Activated CD4-positive, alpha-beta memory T cell treated with anti-CD3 and anti-CD28 coated beads, Interleukin-2, amount 10 ng/mL, durations not matched to agents 7 days and 5 days (primary cell): ENCODE data around the gene EFHD2. TPM values are rescaled to one million over a fixed set of nuclear protein-coding genes. Genes with fewer than 3 reads are reported as not detected.
A peak's percentile ranks its signal among the peaks of the same experiment; 100 is the strongest.
"Not testable (repeated sequence)": the region's sequence is repeated elsewhere in the genome, so short reads cannot be mapped to it uniquely, and the experiment has no call there.

Experiments
- CTCF ChIA-PET: fragments of 350-600 bp; sonication (Branson Sonifier 250); formaldehyde crosslinking; loops from one replicate; lab custom pipeline; 2021; ENCODE audit warnings: antibody characterized with exemption, inconsistent platforms; lab: Charles Lee
- POLR2A ChIA-PET: fragments of 350-600 bp; sonication (Branson Sonifier 250); formaldehyde crosslinking; loops from one replicate; lab custom pipeline; 2021; ENCODE audit warnings: antibody characterized with exemption; lab: Charles Lee
- DNase-seq: peaks from one replicate; pipeline ENCODE4 v3.0.0-alpha.2; 2020
- H3K27ac Mint-ChIP-seq: one replicate; pipeline ENCODE4 v1.8.0; 2021; ENCODE audit warnings: mild to moderate bottlenecking, mixed read lengths
- H3K27me3 Mint-ChIP-seq: one replicate; pipeline ENCODE4 v1.8.0; 2021; ENCODE audit warnings: mixed read lengths
- H3K36me3 Mint-ChIP-seq: one replicate; pipeline ENCODE4 v1.8.0; 2021; ENCODE audit warnings: low read depth, mixed read lengths
- H3K4me1 Mint-ChIP-seq: one replicate; pipeline ENCODE4 v1.8.0; 2021; ENCODE audit warnings: mixed read lengths
- H3K4me3 Mint-ChIP-seq: one replicate; pipeline ENCODE4 v1.8.0; 2021; ENCODE audit warnings: mild to moderate bottlenecking, mixed read lengths
- H3K9me3 Mint-ChIP-seq: one replicate; pipeline ENCODE4 v1.8.0; 2021; ENCODE audit warnings: mixed read lengths
- total RNA-seq, 2 experiments: library from RNA; stranded (reverse); gene quantifications; one replicate each; pipeline ENCODE4 v1.2.3, GENCODE V29; 2021

Gene EFHD2
- total RNA-seq, 2 experiments from 2014 or later: 97.7 to 99.7 TPM

- Mint-ChIP-seq H3K9me3 (no peaks in the 10 kb centered on the region), H3K27ac (no peak overlapping the region), H3K27me3 (no peaks in the 10 kb centered on the region), H3K36me3 (peaks cover 36% of the 10 kb centered on the region), H3K4me3 (no peak overlapping the region), H3K4me1 (peaks cover 54% of the 10 kb centered on the region)
- DNase-seq: no peak
- ChIA-PET CTCF (interaction anchor here (0.9 to 2.6 kb wide), 4 partner anchors 10 to 98 kb away, joined by 3 to 9 read pairs (median 4); no protein-coding TSS in a partner anchor), POLR2A (interaction anchor here (1.0 to 2.5 kb wide), 2 partner anchors 11 kb away, joined by 3 to 7 read pairs; no protein-coding TSS in a partner anchor)
Observed at GRCh38 chr1:15420853-15421465, 11.3 kb downstream of the EFHD2 start.

GRCh38 chr1:15422871-15423270 is 13.2 kb downstream of the EFHD2 start:
- peaks cover 43% of the 10 kb centered on the region for H3K4me1 Mint-ChIP-seq
- CTCF ChIA-PET: no interaction called here
- H3K4me3 Mint-ChIP-seq: no peak overlapping the region
- H3K27me3 Mint-ChIP-seq: no peaks in the 10 kb centered on the region
- H3K9me3 Mint-ChIP-seq: no peaks in the 10 kb centered on the region
- peaks cover 40% of the 10 kb centered on the region for H3K36me3 Mint-ChIP-seq
- H3K27ac Mint-ChIP-seq: no peak overlapping the region
- POLR2A ChIA-PET: interaction anchor here (1.8 kb wide), 1 partner anchor 12 kb away, joined by 6 read pairs; no protein-coding TSS in a partner anchor
- no peak for DNase-seq

DNA sequence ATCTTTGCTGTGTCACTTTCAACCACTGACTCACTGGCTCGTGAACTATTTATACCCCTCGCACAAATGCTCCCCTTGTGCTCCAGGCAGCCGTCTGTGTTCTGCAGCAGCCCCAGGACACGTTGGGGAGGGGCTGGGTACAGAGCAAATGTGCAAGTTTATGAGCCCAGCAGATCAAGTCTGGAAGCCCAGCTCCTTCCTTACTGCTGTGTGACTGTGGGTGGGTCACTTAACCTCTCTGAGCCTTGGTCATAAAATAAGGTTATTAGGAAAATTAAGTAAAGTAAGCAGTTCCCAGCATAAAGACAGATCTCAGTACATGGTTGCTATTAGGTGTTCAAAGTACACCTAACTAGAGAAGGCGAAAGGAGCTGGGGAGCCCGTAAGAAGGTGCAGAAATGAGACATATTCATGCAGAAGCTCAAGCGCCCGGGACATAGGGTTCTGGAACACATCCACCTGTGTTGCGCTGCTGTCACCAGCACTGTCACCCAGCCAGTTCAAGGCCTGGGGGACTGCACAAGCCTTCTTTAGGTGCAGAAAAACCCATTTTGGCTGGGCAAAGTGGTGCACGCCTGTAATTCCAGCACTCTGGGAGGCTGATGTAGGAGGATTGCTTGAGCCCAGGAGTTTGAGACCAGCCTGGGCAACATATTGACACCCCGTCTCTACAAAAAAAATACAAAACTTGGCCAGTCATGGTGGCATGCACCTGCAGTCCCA is 13.8 kb downstream of the EFHD2 start:
- POLR2A ChIA-PET: interaction anchor here (1.8 to 1.9 kb wide), 2 partner anchors 12 to 13 kb away, joined by 5 to 6 read pairs; no protein-coding TSS in a partner anchor
- CTCF ChIA-PET: interaction anchor here (1.0 kb wide), 1 partner anchor 100 kb away, joined by 4 read pairs; no protein-coding TSS in a partner anchor

GRCh38 chr1:15424146-15424667 is 14.5 kb downstream of the EFHD2 start:
- no peaks in the 10 kb centered on the region for H3K9me3 Mint-ChIP-seq
- peaks cover 43% of the 10 kb centered on the region for H3K36me3 Mint-ChIP-seq
- no peaks in the 10 kb centered on the region for H3K27me3 Mint-ChIP-seq
- CTCF ChIA-PET: interaction anchor here (1.0 kb wide), 1 partner anchor 101 kb away, joined by 4 read pairs; no protein-coding TSS in a partner anchor
- H3K4me3 Mint-ChIP-seq: no peak overlapping the region
- H3K4me1 Mint-ChIP-seq: peaks cover 35% of the 10 kb centered on the region
- POLR2A ChIA-PET: interaction anchor here (1.9 kb wide), 1 partner anchor 12 kb away, joined by 5 read pairs; no protein-coding TSS in a partner anchor
- no peak overlapping the region for H3K27ac Mint-ChIP-seq
- no peak for DNase-seq

More for the DNA sequence above, 13.8 kb downstream of the EFHD2 start:
- H3K27ac Mint-ChIP-seq: no peak overlapping the region
- H3K4me3 Mint-ChIP-seq: no peak overlapping the region
- DNase-seq: no peak
- peaks cover 45% of the 10 kb centered on the region for H3K36me3 Mint-ChIP-seq
- no peaks in the 10 kb centered on the region for H3K9me3 Mint-ChIP-seq
- H3K4me1 Mint-ChIP-seq: peaks cover 40% of the 10 kb centered on the region
- H3K27me3 Mint-ChIP-seq: no peaks in the 10 kb centered on the region

DNA sequence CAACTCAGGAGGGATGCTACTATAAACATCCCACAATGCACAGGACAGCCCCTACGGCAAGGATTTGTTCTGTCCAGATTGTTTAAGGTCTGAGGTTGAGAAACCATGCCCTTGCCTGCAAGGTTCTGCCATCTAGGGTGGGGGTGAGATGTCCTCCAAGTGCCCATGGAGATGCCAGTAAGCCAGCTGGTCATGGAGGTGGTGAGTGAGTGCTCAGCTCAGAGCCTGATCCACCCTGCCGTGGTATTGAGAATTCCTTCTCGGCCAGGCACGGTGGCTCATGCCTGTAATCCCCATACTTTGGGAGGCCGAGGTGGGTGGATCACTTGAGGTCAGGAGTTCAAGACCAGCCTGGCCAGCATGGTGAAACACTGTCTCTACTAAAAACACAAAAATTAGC is 15.3 kb downstream of the EFHD2 start:
- Mint-ChIP-seq H3K4me1 (peaks cover 28% of the 10 kb centered on the region), H3K36me3 (peaks cover 43% of the 10 kb centered on the region), H3K9me3 (no peaks in the 10 kb centered on the region), H3K27ac (no peak overlapping the region), H3K4me3 (no peak overlapping the region), H3K27me3 (no peaks in the 10 kb centered on the region)
- DNase-seq: no peak
- POLR2A ChIA-PET: interaction anchor here (1.7 to 1.9 kb wide), 2 partner anchors 8 to 13 kb away, joined by 5 to 6 read pairs; no protein-coding TSS in a partner anchor
- CTCF ChIA-PET: interaction anchor here (8.5 kb wide), 1 partner anchor 101 kb away, joined by 124 read pairs; no protein-coding TSS in a partner anchor

DNA sequence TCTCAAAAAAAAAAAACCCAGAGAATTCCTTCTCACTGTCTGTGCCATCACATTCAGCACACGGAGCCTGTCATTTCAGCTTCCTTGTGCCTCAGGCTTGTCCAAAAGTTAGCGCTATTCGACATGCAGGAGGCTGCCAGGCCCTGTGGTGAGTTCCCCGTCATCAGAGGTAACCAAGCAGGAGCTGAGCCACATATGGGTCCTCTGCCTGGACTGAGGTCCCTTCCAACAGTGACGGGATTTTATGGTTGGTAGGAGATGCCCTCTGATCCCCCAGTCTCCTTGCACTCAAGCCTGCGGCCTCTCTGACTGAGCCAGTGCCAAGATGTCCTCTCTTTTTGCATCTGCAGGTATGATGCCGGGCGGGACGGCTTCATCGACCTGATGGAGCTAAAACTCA is 15.8 kb downstream of the EFHD2 start:
- Mint-ChIP-seq H3K9me3 (no peaks in the 10 kb centered on the region), H3K36me3 (peaks cover 45% of the 10 kb centered on the region), H3K4me3 (no peak overlapping the region), H3K27me3 (no peaks in the 10 kb centered on the region), H3K4me1 (peaks cover 25% of the 10 kb centered on the region), H3K27ac (no peak overlapping the region)
- ChIA-PET CTCF (interaction anchor here (0.9 to 8.5 kb wide), 2 partner anchors 102 to 121 kb away, joined by 3 to 124 read pairs; no protein-coding TSS in a partner anchor), POLR2A (interaction anchor here (1.7 to 3.5 kb wide), 2 partner anchors 9 to 14 kb away, joined by 6 to 11 read pairs; no protein-coding TSS in a partner anchor)
- no peak for DNase-seq

GRCh38 chr1:15425958-15426357 is 16.3 kb downstream of the EFHD2 start:
- Mint-ChIP-seq H3K9me3 (no peaks in the 10 kb centered on the region), H3K4me3 (no peak overlapping the region), H3K36me3 (peaks cover 41% of the 10 kb centered on the region), H3K27me3 (no peaks in the 10 kb centered on the region), H3K27ac (peak overlapping the region; percentile 73), H3K4me1 (peaks cover 24% of the 10 kb centered on the region)
- ChIA-PET POLR2A (interaction anchor here (0.8 to 3.5 kb wide), 3 partner anchors 9 to 14 kb away, joined by 3 to 11 read pairs (median 6); no protein-coding TSS in a partner anchor), CTCF (interaction anchor here (0.9 to 8.5 kb wide), 2 partner anchors 102 to 121 kb away, joined by 3 to 124 read pairs; no protein-coding TSS in a partner anchor)
- no peak for DNase-seq

GRCh38 chr1:15426492-15427279 is 17.0 kb downstream of the EFHD2 start:
- ChIA-PET CTCF (interaction anchor here (8.5 kb wide), 1 partner anchor 103 kb away, joined by 124 read pairs; no protein-coding TSS in a partner anchor), POLR2A (interaction anchor here (0.8 to 3.5 kb wide), 3 partner anchors 10 to 15 kb away, joined by 3 to 11 read pairs (median 6); no protein-coding TSS in a partner anchor)
- peaks cover 22% of the 10 kb centered on the region for H3K4me1 Mint-ChIP-seq
- H3K4me3 Mint-ChIP-seq: no peak overlapping the region
- H3K27ac Mint-ChIP-seq: peak overlapping the region; percentile 73
- H3K27me3 Mint-ChIP-seq: no peaks in the 10 kb centered on the region
- H3K9me3 Mint-ChIP-seq: no peaks in the 10 kb centered on the region
- no peak for DNase-seq
- peaks cover 36% of the 10 kb centered on the region for H3K36me3 Mint-ChIP-seq

DNA sequence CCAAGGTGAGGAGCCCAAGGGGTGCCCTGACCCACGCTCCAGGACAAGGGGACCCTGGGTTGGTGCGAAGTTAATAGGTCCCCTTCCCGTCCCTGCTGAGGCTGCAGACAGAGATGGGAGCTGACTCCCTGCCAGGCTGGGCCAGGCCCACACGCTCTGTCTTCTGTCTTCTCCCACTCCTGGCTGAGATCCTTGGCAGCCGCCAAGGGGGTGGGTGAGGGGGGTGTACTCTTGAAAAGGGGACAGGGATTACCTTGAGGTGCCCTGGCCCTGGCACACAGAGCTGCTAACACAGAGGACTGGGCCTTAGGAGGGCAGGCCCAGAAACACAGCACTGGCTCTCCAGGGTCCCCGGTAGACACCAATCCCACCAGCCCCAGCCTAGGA is 17.6 kb downstream of the EFHD2 start:
- H3K36me3 Mint-ChIP-seq: peaks cover 34% of the 10 kb centered on the region
- H3K9me3 Mint-ChIP-seq: no peaks in the 10 kb centered on the region
- DNase-seq: no peak
- POLR2A ChIA-PET: interaction anchor here (3.5 kb wide), 1 partner anchor 15 kb away, joined by 11 read pairs; no protein-coding TSS in a partner anchor
- no peaks in the 10 kb centered on the region for H3K27me3 Mint-ChIP-seq
- peaks cover 22% of the 10 kb centered on the region for H3K4me1 Mint-ChIP-seq
- CTCF ChIA-PET: interaction anchor here (1.0 to 8.5 kb wide), 2 partner anchors 98 to 103 kb away, joined by 3 to 124 read pairs; no protein-coding TSS in a partner anchor
- no peak overlapping the region for H3K27ac Mint-ChIP-seq
- no peak overlapping the region for H3K4me3 Mint-ChIP-seq

DNA sequence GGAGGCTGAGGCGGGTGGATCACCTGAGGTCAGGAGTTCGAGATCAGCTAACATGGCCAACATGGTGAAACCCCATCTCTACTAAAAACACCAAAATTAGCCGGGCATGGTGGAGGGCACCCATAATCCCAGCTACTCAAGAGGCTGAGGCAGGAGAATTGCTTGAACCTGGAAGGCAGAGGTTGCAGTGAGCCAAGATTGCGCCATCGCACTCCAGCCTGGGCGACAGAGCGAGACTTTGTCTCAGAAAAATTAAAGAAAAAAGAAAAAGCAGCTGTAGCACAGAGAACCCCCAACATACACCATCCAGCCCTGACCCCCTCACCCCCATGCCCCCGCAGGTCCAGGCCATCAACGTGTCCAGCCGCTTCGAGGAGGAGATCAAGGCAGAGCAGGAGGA is 18.6 kb downstream of the EFHD2 start:
- not testable (repeated sequence) for H3K27ac Mint-ChIP-seq, H3K9me3 Mint-ChIP-seq, H3K27me3 Mint-ChIP-seq, H3K4me3 Mint-ChIP-seq, DNase-seq
- Mint-ChIP-seq H3K4me1 (peaks cover 22% of the 10 kb centered on the region), H3K36me3 (peaks cover 34% of the 10 kb centered on the region)
- CTCF ChIA-PET: interaction anchor here (1.0 to 8.5 kb wide), 2 partner anchors 97 to 104 kb away, joined by 3 to 124 read pairs; no protein-coding TSS in a partner anchor
- POLR2A ChIA-PET: interaction anchor here (3.5 kb wide), 1 partner anchor 16 kb away, joined by 11 read pairs; no protein-coding TSS in a partner anchor

GRCh38 chr1:15428815-15429435 is 19.2 kb downstream of the EFHD2 start:
- H3K27me3 Mint-ChIP-seq: no peaks in the 10 kb centered on the region
- H3K36me3 Mint-ChIP-seq: peaks cover 29% of the 10 kb centered on the region
- CTCF ChIA-PET: interaction anchor here (8.5 kb wide), 1 partner anchor 105 kb away, joined by 124 read pairs; no protein-coding TSS in a partner anchor
- POLR2A ChIA-PET: interaction anchor here (3.5 kb wide), 1 partner anchor 17 kb away, joined by 11 read pairs; no protein-coding TSS in a partner anchor
- no peak overlapping the region for H3K27ac Mint-ChIP-seq
- H3K4me1 Mint-ChIP-seq: peaks cover 21% of the 10 kb centered on the region
- H3K9me3 Mint-ChIP-seq: no peaks in the 10 kb centered on the region
- DNase-seq: no peak
- H3K4me3 Mint-ChIP-seq: no peak overlapping the region
